Natural killer cell (primary cell): ENCODE data around the gene SPTSSB. TPM values are rescaled to one million over a fixed set of nuclear protein-coding genes. Genes with fewer than 3 reads are reported as not detected.

Experiments used
- ATAC-seq, 3 donors: fragments of 150-1000 bp in 2 of 3; fragments of 200-7000 bp in 1 of 3; cut with Tn5 transposase; 1 replicate in 1 of 3; 2 replicates in 2 of 3; pipeline ENCODE4 v1.10.0; 2021; ENCODE audit warnings: mild to moderate bottlenecking in 2 of 3, moderate library complexity in 2 of 3
- DNase-seq, 2 donors: peaks; one replicate each; pipeline versions ENCODE4 v3.0.0 to v3.0.0-alpha.2; 2013 to 2021; ENCODE audit warnings: mixed read lengths in 1 of 2
- H3K27ac ChIP-seq: one replicate; pipeline ENCODE4 v1.5.1; 2013; ENCODE audit warnings: mild to moderate bottlenecking, low read length
- H3K27me3 ChIP-seq: one replicate; pipeline ENCODE4 v1.6.1; 2013; ENCODE audit warnings: low read length; ENCODE audit not compliant: control insufficient read depth, insufficient read depth
- H3K36me3 ChIP-seq: one replicate; pipeline ENCODE4 v1.6.1; 2013; ENCODE audit warnings: low read length; ENCODE audit not compliant: control insufficient read depth, insufficient read depth
- H3K4me1 ChIP-seq: one replicate; pipeline ENCODE4 v1.6.1; 2013; ENCODE audit warnings: low read length; ENCODE audit not compliant: control insufficient read depth, insufficient read depth
- H3K4me3 ChIP-seq: one replicate; pipeline ENCODE4 v1.5.1; 2013; ENCODE audit warnings: low read length
- H3K9me3 ChIP-seq: one replicate; pipeline ENCODE4 v1.6.1; 2013; ENCODE audit warnings: low read length; ENCODE audit not compliant: control insufficient read depth, insufficient read depth
- H3K27ac Mint-ChIP-seq, 2 donors: one replicate each; pipeline ENCODE4 v1.8.0; 2022; ENCODE audit warnings: mild to moderate bottlenecking in 2 of 2, mixed read lengths in 2 of 2, moderate library complexity in 1 of 2
- H3K27me3 Mint-ChIP-seq, 2 donors: one replicate each; pipeline ENCODE4 v1.8.0; 2022; ENCODE audit warnings: low read depth in 2 of 2, mixed read lengths in 2 of 2
- H3K36me3 Mint-ChIP-seq: one replicate; pipeline ENCODE4 v1.8.0; 2022; ENCODE audit warnings: mixed read lengths
- H3K4me1 Mint-ChIP-seq, 2 donors: one replicate each; pipeline ENCODE4 v1.8.0; 2022; ENCODE audit warnings: mixed read lengths in 2 of 2
- H3K4me3 Mint-ChIP-seq: one replicate; pipeline ENCODE4 v1.8.0; 2022; ENCODE audit warnings: mild to moderate bottlenecking, moderate library complexity, mixed read lengths
- H3K9me3 Mint-ChIP-seq, 2 donors: one replicate each; pipeline ENCODE4 v1.8.0; 2022; ENCODE audit warnings: mixed read lengths in 2 of 2
- WGBS: methylation state at CpG from one replicate; pipeline ENCODE4 v1.1.7; 2013; ENCODE audit warnings: missing lambda C conversion rate; ENCODE audit not compliant: insufficient coverage; 5-methylcytosine and 5-hydroxymethylcytosine counted together
- intact Hi-C: fragments of 100-400 bp; cut with micrococcal nuclease; formaldehyde crosslinking; loops from one replicate; pipeline ENCODE4 v1.14.2; 2022
- total RNA-seq, 4 donors: library from RNA; stranded (reverse); fragments of 120-200 nt in 1 of 4; gene quantifications; one replicate each; pipeline versions ENCODE4 v1.2.3 to v1.2.4, GENCODE V29; 2013 to 2022
- TF ChIP-seq, protein P1 (sequence below): fragments of 200-600 bp; IDR thresholded peaks from one replicate; pipeline ENCODE4 v1.8.0; 2022; ENCODE audit warnings: antibody characterized with exemption

SPTSSB gene
- total RNA-seq, 3 donors from 2014 or later (not counting 1 experiment from before 2014, with no cell fraction given) = 7.3 to 14.1 (median 11.1) TPM

DNA sequence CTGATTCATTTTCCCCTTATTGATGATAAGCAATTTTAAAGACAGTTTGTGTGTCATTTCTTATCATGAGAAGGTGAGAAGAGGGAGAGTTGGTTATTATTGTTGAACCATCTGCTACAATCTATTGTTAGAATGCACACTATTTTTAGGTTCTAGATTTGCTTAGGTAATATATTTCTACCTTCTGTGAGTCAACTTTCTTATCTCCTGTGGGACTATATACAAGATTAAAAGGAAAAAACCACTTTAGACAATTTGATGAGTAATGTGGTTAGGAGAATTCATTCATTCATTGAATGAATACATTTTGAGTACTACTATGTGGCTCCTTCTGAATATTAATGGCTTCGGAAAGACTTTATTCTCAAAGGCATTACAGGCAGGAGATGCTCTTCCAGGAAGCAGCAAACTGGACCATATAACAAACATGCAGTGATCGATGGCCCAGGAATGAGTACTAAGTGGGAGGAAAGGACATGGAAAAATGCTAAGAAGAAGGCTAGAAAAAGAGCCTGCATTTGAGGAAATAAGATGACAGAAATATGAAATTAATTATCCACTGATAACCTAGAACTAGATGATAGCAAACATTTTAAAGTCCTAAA, 22.4 kb downstream of the SPTSSB start:
- ATAC-seq = no peak
- H3K4me1 Mint-ChIP-seq = peaks cover 8 to 15% of the 10 kb centered on the region in 2 donors

DNA sequence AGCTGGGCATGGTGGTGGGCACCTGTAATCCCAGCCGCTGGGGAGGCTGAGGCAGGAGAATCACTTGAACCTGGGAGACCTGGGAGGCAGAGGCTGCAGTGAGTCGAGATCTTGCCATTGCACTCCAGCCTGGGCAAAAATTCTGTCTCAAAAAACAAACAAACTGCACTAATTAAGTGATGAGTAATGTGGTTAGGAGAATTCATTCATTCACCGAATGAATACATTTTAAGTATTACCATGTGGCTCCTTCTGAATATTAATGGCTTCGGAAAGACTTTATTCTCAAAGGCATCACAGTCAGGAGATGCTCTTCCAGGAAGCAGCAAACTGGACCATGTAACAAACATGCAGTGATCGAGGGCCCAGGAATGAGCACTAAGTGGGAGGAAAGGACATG, 23.6 kb downstream of the SPTSSB start:
- Histone ChIP-seq H3K27me3 (peaks cover 2% of the 10 kb centered on the region), H3K4me1 (peaks cover 3% of the 10 kb centered on the region), H3K9me3 (no peaks in the 10 kb centered on the region), H3K36me3 (peaks cover 6% of the 10 kb centered on the region), H3K27ac (no peak overlapping the region), H3K4me3 (no peak overlapping the region)
- no peaks in the 10 kb centered on the region for H3K36me3 Mint-ChIP-seq
- intact Hi-C loops = no loop called here
- H3K27me3 Mint-ChIP-seq = peaks cover 35 to 50% of the 10 kb centered on the region in 2 donors
- ATAC-seq = no peak
- 91% methylated on average over 4 of the region's 5 CpGs for WGBS
- H3K4me3 Mint-ChIP-seq = no peak overlapping the region
- DNase-seq = no peak
- H3K27ac Mint-ChIP-seq = no peak overlapping the region
- H3K4me1 Mint-ChIP-seq = peaks cover 8 to 15% of the 10 kb centered on the region in 2 donors
- TF ChIP-seq, protein P1, sequence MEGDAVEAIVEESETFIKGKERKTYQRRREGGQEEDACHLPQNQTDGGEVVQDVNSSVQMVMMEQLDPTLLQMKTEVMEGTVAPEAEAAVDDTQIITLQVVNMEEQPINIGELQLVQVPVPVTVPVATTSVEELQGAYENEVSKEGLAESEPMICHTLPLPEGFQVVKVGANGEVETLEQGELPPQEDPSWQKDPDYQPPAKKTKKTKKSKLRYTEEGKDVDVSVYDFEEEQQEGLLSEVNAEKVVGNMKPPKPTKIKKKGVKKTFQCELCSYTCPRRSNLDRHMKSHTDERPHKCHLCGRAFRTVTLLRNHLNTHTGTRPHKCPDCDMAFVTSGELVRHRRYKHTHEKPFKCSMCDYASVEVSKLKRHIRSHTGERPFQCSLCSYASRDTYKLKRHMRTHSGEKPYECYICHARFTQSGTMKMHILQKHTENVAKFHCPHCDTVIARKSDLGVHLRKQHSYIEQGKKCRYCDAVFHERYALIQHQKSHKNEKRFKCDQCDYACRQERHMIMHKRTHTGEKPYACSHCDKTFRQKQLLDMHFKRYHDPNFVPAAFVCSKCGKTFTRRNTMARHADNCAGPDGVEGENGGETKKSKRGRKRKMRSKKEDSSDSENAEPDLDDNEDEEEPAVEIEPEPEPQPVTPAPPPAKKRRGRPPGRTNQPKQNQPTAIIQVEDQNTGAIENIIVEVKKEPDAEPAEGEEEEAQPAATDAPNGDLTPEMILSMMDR = no peak
- no peaks in the 10 kb centered on the region for H3K9me3 Mint-ChIP-seq

More for the DNA sequence above, 22.4 kb downstream of the SPTSSB start:
- peaks cover 31 to 50% of the 10 kb centered on the region in 2 donors for H3K27me3 Mint-ChIP-seq
- Histone ChIP-seq H3K36me3 (peaks cover 9% of the 10 kb centered on the region), H3K4me1 (peaks cover 3% of the 10 kb centered on the region), H3K9me3 (no peaks in the 10 kb centered on the region), H3K27me3 (peaks cover 2% of the 10 kb centered on the region), H3K27ac (no peak overlapping the region), H3K4me3 (no peak overlapping the region)
- DNase-seq = no peak
- no peak overlapping the region for H3K4me3 Mint-ChIP-seq
- H3K27ac Mint-ChIP-seq = peak overlapping the region in 1 of 2 donors; percentile 34
- TF ChIP-seq, protein P1 = no peak
- no peaks in the 10 kb centered on the region for H3K36me3 Mint-ChIP-seq
- intact Hi-C loops = no loop called here
- WGBS = 86% methylated on average over 2 of the region's 2 CpGs
- H3K9me3 Mint-ChIP-seq = no peaks in the 10 kb centered on the region

DNA sequence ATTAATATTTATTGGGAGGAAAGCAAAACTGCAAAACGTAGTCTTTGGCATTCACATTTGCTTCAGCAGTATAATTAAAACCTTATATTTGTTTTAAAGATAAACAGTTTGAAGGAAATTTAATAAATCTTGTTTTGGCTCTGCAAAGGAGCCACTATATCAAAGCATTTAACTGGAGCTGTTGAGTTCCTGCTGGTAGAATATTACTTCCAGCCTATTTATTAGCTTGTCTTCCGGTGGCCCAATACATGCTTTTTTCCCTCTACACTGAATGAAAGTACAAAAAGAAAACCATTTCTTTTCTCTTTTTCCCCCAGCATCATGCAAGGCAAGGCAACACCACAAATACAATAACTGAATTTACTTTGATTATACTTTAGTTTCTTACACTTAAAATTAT, 26.3 kb downstream of the SPTSSB start:
- TF ChIP-seq, protein P1 = no peak
- H3K4me1 ChIP-seq = peaks cover 3% of the 10 kb centered on the region
- peaks cover 5 to 13% of the 10 kb centered on the region in 2 donors for H3K4me1 Mint-ChIP-seq
- H3K9me3 ChIP-seq = no peaks in the 10 kb centered on the region
- H3K4me3 Mint-ChIP-seq = no peak overlapping the region
- H3K27me3 Mint-ChIP-seq = peaks cover 40 to 49% of the 10 kb centered on the region in 2 donors
- H3K27ac ChIP-seq = no peak overlapping the region
- H3K9me3 Mint-ChIP-seq = no peaks in the 10 kb centered on the region
- intact Hi-C loops = no loop called here
- H3K4me3 ChIP-seq = no peak overlapping the region
- H3K27ac Mint-ChIP-seq = no peak overlapping the region
- peaks cover 2% of the 10 kb centered on the region for H3K27me3 ChIP-seq
- H3K36me3 ChIP-seq = peaks cover 6% of the 10 kb centered on the region
- H3K36me3 Mint-ChIP-seq = no peaks in the 10 kb centered on the region
- ATAC-seq = no peak
- WGBS = 100% methylated on average over 1 of the region's 2 CpGs
- no peak for DNase-seq

DNA sequence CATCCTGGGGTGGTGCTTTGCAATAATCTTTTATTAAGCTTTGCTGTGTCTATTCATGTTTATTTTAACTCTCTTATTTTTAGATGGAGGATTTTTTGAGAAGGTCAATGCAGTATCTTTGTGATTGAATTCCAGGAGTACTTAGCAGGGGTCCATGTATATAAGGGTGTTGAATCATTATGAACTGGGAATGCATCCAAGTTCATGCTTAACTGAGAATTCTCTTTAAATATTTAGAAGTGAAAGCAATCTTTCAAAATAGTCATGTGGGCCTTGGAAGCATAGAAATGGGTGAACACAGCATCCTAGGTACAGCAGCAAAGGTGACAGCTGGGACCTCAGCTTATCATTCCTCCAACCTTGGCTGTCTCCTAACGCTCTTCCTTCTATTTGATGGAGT, 27.3 kb downstream of the SPTSSB start:
- Histone ChIP-seq H3K36me3 (peaks cover 6% of the 10 kb centered on the region), H3K4me1 (peaks cover under 1% of the 10 kb centered on the region), H3K4me3 (no peak overlapping the region), H3K27ac (no peak overlapping the region), H3K9me3 (no peaks in the 10 kb centered on the region), H3K27me3 (peaks cover 2% of the 10 kb centered on the region)
- no peak for DNase-seq
- H3K27ac Mint-ChIP-seq = no peak overlapping the region
- H3K4me1 Mint-ChIP-seq = peaks cover 0 to 3% of the 10 kb centered on the region in 2 donors
- H3K9me3 Mint-ChIP-seq = no peaks in the 10 kb centered on the region
- TF ChIP-seq, protein P1 = no peak
- no peak for ATAC-seq
- no peaks in the 10 kb centered on the region for H3K36me3 Mint-ChIP-seq
- 100% methylated on average over 1 of the region's 1 CpG for WGBS
- intact Hi-C loops = no loop called here
- peaks cover 35 to 47% of the 10 kb centered on the region in 2 donors for H3K27me3 Mint-ChIP-seq
- H3K4me3 Mint-ChIP-seq = no peak overlapping the region
